Glutamatergic neuron (in vitro differentiated cells): Measurements from ENCODE around the gene ZFC3H1. TPM values are rescaled to one million over a fixed set of nuclear protein-coding genes. Genes with fewer than 3 reads are reported as not detected.

Experiments used
- DNase-seq: peaks from one replicate; pipeline ENCODE4 v3.0.0; 2022
- H3K27ac Mint-ChIP-seq: one replicate; pipeline ENCODE4 v1.8.0; 2020; ENCODE audit warnings: mild to moderate bottlenecking, mixed read lengths, inconsistent platforms; ENCODE audit not compliant: unreplicated experiment
- H3K27me3 Mint-ChIP-seq: one replicate; pipeline ENCODE4 v1.8.0; 2020; ENCODE audit warnings: mild to moderate bottlenecking, moderate library complexity, mixed read lengths, inconsistent platforms; ENCODE audit not compliant: unreplicated experiment
- H3K36me3 Mint-ChIP-seq: one replicate; pipeline ENCODE4 v1.8.0; 2020; ENCODE audit warnings: mild to moderate bottlenecking, mixed read lengths, inconsistent platforms; ENCODE audit not compliant: unreplicated experiment
- H3K4me1 Mint-ChIP-seq: one replicate; pipeline ENCODE4 v1.8.0; 2020; ENCODE audit warnings: mild to moderate bottlenecking, low read depth, mixed read lengths, inconsistent platforms; ENCODE audit not compliant: unreplicated experiment
- H3K4me3 Mint-ChIP-seq: one replicate; pipeline ENCODE4 v1.8.0; 2020; ENCODE audit warnings: mild to moderate bottlenecking, mixed read lengths, inconsistent platforms; ENCODE audit not compliant: unreplicated experiment
- H3K9me3 Mint-ChIP-seq: one replicate; pipeline ENCODE4 v1.8.0; 2020; ENCODE audit warnings: mild to moderate bottlenecking, moderate library complexity, mixed read lengths, inconsistent platforms; ENCODE audit not compliant: unreplicated experiment
- CTCF ChIP-seq: fragments of 200-600 bp; sonication (generic); IDR thresholded peaks from one replicate; pipeline ENCODE4 v1.5.0; 2021; ENCODE audit not compliant: partially characterized antibody, unreplicated experiment
- total RNA-seq: library from RNA; stranded (reverse); fragmentation: NEBNext Ultra II Directional; extraction: Animal tissue kit (Norgen Biotek cat#: 25700); gene quantifications from one replicate; pipeline ENCODE4 v1.2.1, GENCODE V29; 2021; ENCODE audit not compliant: unreplicated experiment

Gene ZFC3H1
- total RNA-seq, 1 donor from 2014 or later = 66.7 TPM

- no peak overlapping the region for H3K4me3 Mint-ChIP-seq
- DNase-seq = no peak
- H3K27me3 Mint-ChIP-seq = no peaks in the 10 kb centered on the region
- no peaks in the 10 kb centered on the region for H3K36me3 Mint-ChIP-seq
- H3K9me3 Mint-ChIP-seq = no peaks in the 10 kb centered on the region
- H3K27ac Mint-ChIP-seq = no peak overlapping the region
- TF ChIP-seq CTCF = no peak
- no peaks in the 10 kb centered on the region for H3K4me1 Mint-ChIP-seq
Observed at GRCh38 chr12:71594214-71594948, 69.3 kb downstream of the ZFC3H1 start.

- H3K27me3 Mint-ChIP-seq = no peaks in the 10 kb centered on the region
- H3K4me1 Mint-ChIP-seq = no peaks in the 10 kb centered on the region
- no peak for TF ChIP-seq CTCF
- DNase-seq = no peak
- H3K4me3 Mint-ChIP-seq = no peak overlapping the region
- H3K27ac Mint-ChIP-seq = no peak overlapping the region
- H3K9me3 Mint-ChIP-seq = no peaks in the 10 kb centered on the region
- H3K36me3 Mint-ChIP-seq = no peaks in the 10 kb centered on the region
Observed at GRCh38 chr12:71592841-71593240, 70.8 kb downstream of the ZFC3H1 start.

- H3K9me3 Mint-ChIP-seq = no peaks in the 10 kb centered on the region
- DNase-seq = no peak
- no peaks in the 10 kb centered on the region for H3K27me3 Mint-ChIP-seq
- no peak overlapping the region for H3K4me3 Mint-ChIP-seq
- no peak overlapping the region for H3K27ac Mint-ChIP-seq
- H3K36me3 Mint-ChIP-seq = no peaks in the 10 kb centered on the region
- TF ChIP-seq CTCF = no peak
- no peaks in the 10 kb centered on the region for H3K4me1 Mint-ChIP-seq
Observed at GRCh38 chr12:71591601-71592000, 72.0 kb downstream of the ZFC3H1 start.

- H3K4me1 Mint-ChIP-seq = no peaks in the 10 kb centered on the region
- H3K27me3 Mint-ChIP-seq = no peaks in the 10 kb centered on the region
- no peak for DNase-seq
- H3K9me3 Mint-ChIP-seq = no peaks in the 10 kb centered on the region
- H3K36me3 Mint-ChIP-seq = no peaks in the 10 kb centered on the region
- no peak overlapping the region for H3K27ac Mint-ChIP-seq
- TF ChIP-seq CTCF = no peak
- no peak overlapping the region for H3K4me3 Mint-ChIP-seq
Observed at GRCh38 chr12:71589478-71589881, 74.2 kb downstream of the ZFC3H1 start.

- no peak for DNase-seq
- Mint-ChIP-seq H3K27ac (no peak overlapping the region), H3K4me3 (no peak overlapping the region), H3K27me3 (no peaks in the 10 kb centered on the region), H3K36me3 (no peaks in the 10 kb centered on the region), H3K4me1 (no peaks in the 10 kb centered on the region), H3K9me3 (no peaks in the 10 kb centered on the region)
- TF ChIP-seq CTCF = no peak
Observed at GRCh38 chr12:71587012-71587411, 76.6 kb downstream of the ZFC3H1 start.
